ENCODE measurements around the gene PIGM. TPM values are rescaled to one million over a fixed set of nuclear protein-coding genes. Genes with fewer than 3 reads are reported as not detected.

The PIGM gene
- total and polyA plus RNA-seq, 5 donors: 2.7 to 4.6 (median 4.2) TPM

DNA sequence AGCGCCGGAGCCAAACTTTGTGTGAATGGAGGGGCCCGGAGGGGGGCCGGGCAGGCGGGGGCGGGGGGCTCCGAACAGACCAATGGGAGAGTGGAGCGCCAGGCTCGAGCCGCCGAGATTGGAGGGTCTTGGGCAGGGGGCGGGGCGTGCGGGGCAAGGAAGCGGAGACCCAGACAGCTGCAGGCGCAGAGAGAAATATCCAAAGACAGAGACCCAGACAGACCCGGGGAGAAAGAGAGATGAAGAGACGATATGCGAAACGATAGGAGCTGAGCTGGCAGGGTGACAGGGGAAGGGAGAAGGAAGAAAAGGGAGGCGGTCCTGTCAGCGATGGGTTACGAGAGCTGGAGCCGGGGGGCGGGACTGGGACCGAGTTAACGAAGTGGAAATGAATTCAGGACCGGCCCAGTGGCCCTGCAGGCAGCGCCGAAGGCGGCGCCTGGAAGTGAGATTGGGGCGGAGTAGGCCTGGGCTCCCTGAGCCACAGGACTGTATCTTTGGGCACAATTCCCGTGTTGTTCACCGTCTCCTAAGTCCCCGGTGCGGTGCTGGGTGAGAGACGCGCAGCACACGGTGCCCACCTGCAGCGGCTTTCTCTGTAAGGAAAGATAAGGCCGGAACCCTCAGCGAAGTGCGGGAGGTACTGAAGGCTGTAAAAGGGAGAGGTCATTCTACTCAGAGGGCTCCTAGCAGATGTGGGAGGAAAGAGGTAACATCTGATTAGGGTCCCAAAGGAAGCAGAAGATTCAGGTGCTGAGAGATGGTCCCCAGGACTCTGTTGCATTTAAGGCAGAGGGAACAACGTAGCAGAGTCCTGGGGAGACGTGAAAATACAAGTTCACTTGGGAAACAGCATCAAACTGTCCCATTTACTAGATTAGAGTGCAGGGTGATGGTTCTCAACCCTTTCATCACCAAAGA lies 38.7 kb upstream of the PIGM start:
- 1% methylated on average over 46 of the region's 46 CpGs for WGBS
- H3K4me3 ChIP-seq (ENCODE audit: low read length): peak overlapping the region; percentile 75
- H3K27ac ChIP-seq (ENCODE audit: low read length): no peak overlapping the region
- ATAC-seq (peak; percentile 96 to 97), DNase-seq (peak; percentile 84 to 93 (median 92))
- intact Hi-C loops (cut with DNase I): no loop called here
- H3K9me3 ChIP-seq (ENCODE audit: control insufficient read depth, low read length): no peaks in the 10 kb centered on the region
- no peaks in the 10 kb centered on the region for H3K27me3 ChIP-seq (ENCODE audit: control insufficient read depth, insufficient read depth)
- H3K4me1 ChIP-seq (ENCODE audit: control insufficient read depth, insufficient read depth, low read length): no peaks in the 10 kb centered on the region

DNA sequence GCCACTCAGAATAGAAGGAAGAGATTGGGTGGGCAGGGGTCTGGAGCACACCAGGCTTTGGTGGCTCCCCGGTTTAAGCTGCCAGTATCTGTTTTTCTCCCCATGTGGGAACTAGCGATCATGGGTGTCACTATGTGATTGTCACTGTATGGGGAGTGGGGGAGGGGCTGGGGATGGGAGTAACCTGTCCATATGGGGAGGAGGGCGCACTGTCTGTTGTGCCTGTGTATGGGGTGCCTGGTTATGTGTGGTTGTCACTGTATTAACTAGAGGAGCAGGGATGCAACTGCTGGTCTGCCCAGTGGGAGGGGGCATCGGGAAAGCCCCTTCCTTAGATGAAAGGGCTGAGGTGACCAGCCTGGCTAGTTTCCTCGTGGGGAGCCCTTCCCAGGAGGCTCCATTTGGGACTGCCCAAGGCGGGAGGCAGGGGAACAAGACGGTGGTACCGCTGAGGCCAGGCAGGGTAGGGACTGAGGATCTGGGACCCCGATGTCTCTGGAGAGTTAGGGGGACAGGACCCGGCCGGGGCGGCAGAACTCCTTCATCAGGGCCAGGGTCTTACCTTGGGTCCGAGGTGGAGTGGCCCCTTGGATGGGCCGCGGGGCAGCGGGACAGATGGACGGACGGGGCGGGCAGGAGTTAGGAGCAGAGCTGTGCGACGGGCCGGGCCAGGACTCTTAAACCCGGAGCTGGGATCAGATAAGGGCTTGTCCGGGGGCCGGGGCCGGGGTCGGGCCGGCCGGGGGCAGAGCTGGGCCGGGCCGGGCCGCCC lies 37.9 kb upstream of the PIGM start, which contains the start of gene KCNJ10:
KCNJ10 (minus strand) TSS at position 701 of the 772 bp plus-strand sequence. CDS start 27,628 bp downstream, outside the sequence.
- H3K4me3 ChIP-seq (ENCODE audit: low read length): peak within 1 kb of the TSS; percentile 75
- DNase-seq (peak in 1 of 3 donors; percentile 28), ATAC-seq (peak in 1 of 2 donors; percentile 6)
- WGBS: 10% methylated on average over 32 of the region's 32 CpGs
- H3K9me3 ChIP-seq (ENCODE audit: control insufficient read depth, low read length): no peaks in the 10 kb centered on the region
- no peaks in the 10 kb centered on the region for H3K4me1 ChIP-seq (ENCODE audit: control insufficient read depth, insufficient read depth, low read length)
- H3K27ac ChIP-seq (ENCODE audit: low read length): no peak within 1 kb of the TSS
- H3K27me3 ChIP-seq (ENCODE audit: control insufficient read depth, insufficient read depth): no peaks in the 10 kb centered on the region
- intact Hi-C loops (cut with DNase I): no loop called here

DNA sequence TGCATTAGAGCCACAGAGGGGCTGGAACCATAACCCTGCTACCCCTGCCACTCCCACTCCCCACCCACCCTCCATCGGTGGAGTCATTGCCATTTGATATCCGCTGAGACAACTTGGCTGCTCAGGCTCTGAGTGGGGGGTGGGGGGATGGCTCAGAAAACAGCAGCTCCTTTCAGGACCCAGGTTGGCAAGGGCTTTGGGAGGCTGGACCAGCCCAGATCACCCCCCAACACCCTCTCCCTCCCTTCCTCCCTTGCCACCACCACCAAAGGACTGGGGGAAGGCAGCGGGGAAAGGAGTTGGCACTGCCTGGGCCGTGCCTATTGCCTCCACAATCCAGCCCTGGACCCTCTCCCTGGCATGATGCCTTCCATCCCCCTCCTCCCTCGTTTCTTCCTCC lies 36.4 kb upstream of the PIGM start:
- Histone ChIP-seq H3K4me1 (ENCODE audit: control insufficient read depth, insufficient read depth, low read length) (no peaks in the 10 kb centered on the region), H3K27ac (ENCODE audit: low read length) (no peak overlapping the region), H3K4me3 (ENCODE audit: low read length) (no peak overlapping the region), H3K27me3 (ENCODE audit: control insufficient read depth, insufficient read depth) (no peaks in the 10 kb centered on the region), H3K9me3 (ENCODE audit: control insufficient read depth, low read length) (no peaks in the 10 kb centered on the region)
- DNase-seq: no peak
- intact Hi-C loops (cut with DNase I): no loop called here
- no peak for ATAC-seq
- 65% methylated on average over 5 of the region's 5 CpGs for WGBS

DNA sequence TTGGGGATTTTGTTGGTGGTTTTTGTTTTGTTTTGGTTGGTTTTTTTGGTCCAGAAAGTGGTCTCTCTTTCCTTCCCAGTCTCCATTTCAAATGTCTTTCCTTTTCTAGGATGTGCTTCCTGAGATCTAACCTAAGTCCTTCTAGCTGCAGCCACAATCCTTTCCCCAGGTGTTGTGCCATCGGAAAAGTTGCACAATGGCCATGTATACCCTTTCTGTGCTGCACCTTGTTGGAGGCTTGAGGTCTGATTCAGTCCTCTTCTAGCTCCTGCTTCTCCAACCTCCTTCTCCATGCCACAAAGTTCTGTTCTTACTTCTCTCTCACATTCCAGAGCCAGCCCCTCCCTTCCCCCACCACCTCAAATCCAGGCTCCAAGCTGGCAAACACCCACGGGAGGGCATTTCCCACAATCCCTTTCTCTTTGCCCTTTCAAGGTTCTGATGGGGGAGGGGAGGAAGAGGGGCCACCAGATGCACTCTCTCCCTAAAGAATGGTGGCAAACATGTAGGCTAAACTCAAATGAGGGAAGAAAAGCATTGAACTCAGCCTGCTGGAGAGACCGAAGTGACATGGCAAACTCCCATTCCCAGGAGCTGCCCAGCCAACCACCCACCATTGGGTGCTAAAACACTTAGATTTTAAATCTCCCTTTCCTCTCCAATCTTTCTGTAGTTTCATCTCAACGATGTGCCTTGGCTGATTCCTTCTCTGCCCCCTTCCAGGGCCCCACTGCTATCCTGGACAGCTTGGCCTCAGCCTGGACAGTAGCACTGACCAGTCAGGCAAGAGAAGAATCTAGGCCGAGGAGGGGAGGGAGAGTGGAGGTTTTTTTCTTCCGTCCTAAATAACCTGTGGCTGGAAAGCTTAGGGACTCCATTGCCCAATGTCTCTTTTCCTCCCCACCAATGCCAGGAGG lies 35.3 kb upstream of the PIGM start:
- H3K27me3 ChIP-seq (ENCODE audit: control insufficient read depth, insufficient read depth): no peaks in the 10 kb centered on the region
- ATAC-seq: no peak
- DNase-seq: no peak
- intact Hi-C loops (cut with DNase I): no loop called here
- WGBS: 54% methylated on average over 6 of the region's 6 CpGs
- no peaks in the 10 kb centered on the region for H3K9me3 ChIP-seq (ENCODE audit: control insufficient read depth, low read length)
- no peak overlapping the region for H3K4me3 ChIP-seq (ENCODE audit: low read length)
- no peak overlapping the region for H3K27ac ChIP-seq (ENCODE audit: low read length)
- H3K4me1 ChIP-seq (ENCODE audit: control insufficient read depth, insufficient read depth, low read length): no peaks in the 10 kb centered on the region

DNA sequence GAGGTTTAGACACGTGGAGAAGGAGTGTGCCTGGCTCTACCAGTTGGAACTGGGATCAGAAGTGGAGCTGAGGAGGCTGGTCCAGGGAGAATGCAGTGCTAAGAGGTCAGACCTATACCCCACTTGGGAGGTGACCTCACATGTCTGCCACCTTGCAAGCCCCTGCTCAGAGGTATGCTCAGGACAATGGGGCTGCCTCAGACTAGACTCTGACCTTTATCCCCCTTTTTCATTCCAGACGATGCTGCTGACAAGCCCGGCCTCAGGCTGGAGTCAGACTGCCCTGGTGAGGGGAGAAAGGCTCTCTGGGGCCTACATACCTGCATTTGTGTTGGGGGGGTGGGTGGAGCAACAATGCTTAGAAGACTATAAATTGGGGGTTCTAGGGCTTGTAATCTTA lies 33.0 kb upstream of the PIGM start:
- H3K4me3 ChIP-seq (ENCODE audit: low read length): no peak overlapping the region
- 46% methylated on average over 3 of the region's 3 CpGs for WGBS
- no peak overlapping the region for H3K27ac ChIP-seq (ENCODE audit: low read length)
- no peaks in the 10 kb centered on the region for H3K9me3 ChIP-seq (ENCODE audit: control insufficient read depth, low read length)
- H3K27me3 ChIP-seq (ENCODE audit: control insufficient read depth, insufficient read depth): no peaks in the 10 kb centered on the region
- H3K4me1 ChIP-seq (ENCODE audit: control insufficient read depth, insufficient read depth, low read length): no peaks in the 10 kb centered on the region
- DNase-seq (no peak), ATAC-seq (no peak)
- intact Hi-C loops (cut with DNase I): no loop called here

DNA sequence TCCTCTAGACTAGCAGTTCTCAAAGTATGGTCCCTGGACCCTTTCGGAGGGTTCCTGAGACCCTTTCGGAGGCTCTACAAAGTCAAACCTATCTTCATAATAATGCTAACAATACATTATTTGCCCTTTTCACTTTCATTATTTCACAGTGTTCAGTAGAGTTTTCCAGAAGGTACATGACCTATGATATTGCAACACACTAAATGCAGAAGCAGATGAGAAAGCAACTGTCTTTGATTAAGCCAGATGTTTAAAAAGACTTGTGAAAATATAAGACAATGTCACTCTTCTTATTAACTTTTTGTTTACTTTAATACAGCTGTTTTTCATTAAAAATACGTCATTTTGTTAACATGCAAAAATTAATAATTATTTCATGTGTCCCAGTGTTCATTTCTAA lies 32.4 kb upstream of the PIGM start:
- intact Hi-C loops (cut with DNase I): no loop called here
- DNase-seq: no peak
- Histone ChIP-seq H3K27me3 (ENCODE audit: control insufficient read depth, insufficient read depth) (no peaks in the 10 kb centered on the region), H3K4me1 (ENCODE audit: control insufficient read depth, insufficient read depth, low read length) (no peaks in the 10 kb centered on the region), H3K4me3 (ENCODE audit: low read length) (no peak overlapping the region), H3K27ac (ENCODE audit: low read length) (no peak overlapping the region), H3K9me3 (ENCODE audit: control insufficient read depth, low read length) (no peaks in the 10 kb centered on the region)
- no peak for ATAC-seq
- WGBS: 85% methylated on average over 3 of the region's 3 CpGs

DNA sequence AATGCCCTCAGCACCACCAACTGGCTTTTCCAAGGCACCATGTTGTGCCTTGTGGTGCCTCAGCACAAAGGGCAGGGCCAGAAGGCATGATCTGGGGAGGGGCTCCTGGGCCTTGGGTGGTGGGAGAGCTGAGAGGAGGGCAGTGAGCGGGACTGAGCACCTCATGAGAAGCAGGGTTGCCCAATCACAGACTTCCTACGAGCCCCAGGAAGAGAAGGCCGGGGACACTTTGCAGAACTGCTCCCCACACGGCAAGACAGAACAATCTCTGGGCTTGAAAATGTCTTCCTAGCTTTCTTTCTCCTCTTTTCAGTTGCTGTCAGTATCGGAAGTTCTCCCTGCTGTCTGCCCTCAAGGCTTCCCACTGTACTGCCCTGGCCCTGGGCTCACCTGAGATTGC lies 31.4 kb upstream of the PIGM start:
- no peak overlapping the region for H3K27ac ChIP-seq (ENCODE audit: low read length)
- WGBS: 92% methylated on average over 5 of the region's 5 CpGs
- no peaks in the 10 kb centered on the region for H3K9me3 ChIP-seq (ENCODE audit: control insufficient read depth, low read length)
- intact Hi-C loops (cut with DNase I): no loop called here
- DNase-seq (no peak), ATAC-seq (no peak)
- no peak overlapping the region for H3K4me3 ChIP-seq (ENCODE audit: low read length)
- no peaks in the 10 kb centered on the region for H3K27me3 ChIP-seq (ENCODE audit: control insufficient read depth, insufficient read depth)
- no peaks in the 10 kb centered on the region for H3K4me1 ChIP-seq (ENCODE audit: control insufficient read depth, insufficient read depth, low read length)

DNA sequence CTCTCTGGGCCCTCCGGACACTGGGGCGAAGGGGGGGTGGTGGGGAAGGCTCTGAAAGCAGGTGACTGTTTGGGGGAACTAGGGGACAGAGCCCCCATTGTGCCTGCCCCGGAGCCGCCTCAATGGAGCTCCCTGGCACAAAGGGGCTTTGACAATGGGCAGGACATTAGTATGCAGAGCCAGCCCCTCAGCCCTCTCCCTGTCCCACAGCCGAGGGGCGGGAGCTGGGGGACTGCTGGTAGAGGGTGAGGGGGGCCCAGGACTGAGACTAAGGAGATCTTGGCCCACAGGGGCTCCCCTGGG lies 30.4 kb upstream of the PIGM start:
- intact Hi-C loops (cut with DNase I): no loop called here
- ATAC-seq: peak in 1 of 2 donors; percentile 36
- no peaks in the 10 kb centered on the region for H3K9me3 ChIP-seq (ENCODE audit: control insufficient read depth, low read length)

DNA sequence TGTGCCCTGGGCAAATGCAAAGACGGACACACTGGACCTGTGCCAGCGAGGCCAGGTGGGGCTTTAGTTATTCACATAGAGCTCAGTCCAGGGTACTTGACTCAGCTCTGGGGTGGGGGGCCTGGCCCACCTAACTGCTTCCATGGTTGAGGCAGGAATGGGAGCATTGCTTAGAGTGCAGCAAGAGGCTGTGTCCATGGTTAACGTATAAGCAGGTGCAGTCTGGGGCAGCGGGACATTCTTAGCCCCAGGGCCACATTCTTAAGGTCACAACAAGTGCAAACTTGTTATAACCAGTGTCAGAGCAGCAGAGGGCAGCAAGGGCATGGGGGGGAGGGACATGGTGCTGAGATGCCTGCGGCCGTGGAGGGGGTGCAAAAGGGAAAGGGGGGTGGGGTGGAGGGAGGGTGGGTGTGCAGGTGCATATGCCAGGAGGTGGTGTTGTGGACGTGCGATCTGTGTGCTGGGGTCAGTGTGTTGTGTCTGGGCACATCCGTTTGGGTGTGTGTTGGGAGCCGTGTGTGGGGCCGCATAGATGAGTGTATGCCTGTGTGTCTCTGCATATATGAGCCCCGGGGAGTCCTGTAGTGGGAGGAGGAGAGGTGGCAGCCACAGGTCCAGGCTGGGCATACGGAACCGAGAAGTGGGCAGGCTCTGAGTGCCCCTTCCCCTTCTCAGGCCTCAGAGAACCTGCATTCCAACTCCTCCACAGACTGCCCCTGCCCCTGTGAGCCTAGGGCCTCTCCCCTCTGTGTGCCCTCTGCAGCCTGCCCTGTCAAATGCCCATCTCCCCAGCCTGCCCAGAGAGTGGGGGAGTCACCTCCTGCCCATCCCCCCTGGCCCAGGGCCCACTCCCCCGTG lies 29.8 kb upstream of the PIGM start:
- WGBS: 64% methylated on average over 15 of the region's 15 CpGs
- no peak overlapping the region for H3K4me3 ChIP-seq (ENCODE audit: low read length)
- no peaks in the 10 kb centered on the region for H3K9me3 ChIP-seq (ENCODE audit: control insufficient read depth, low read length)
- DNase-seq (no peak), ATAC-seq (peak in 1 of 2 donors; percentile 7)
- H3K4me1 ChIP-seq (ENCODE audit: control insufficient read depth, insufficient read depth, low read length): no peaks in the 10 kb centered on the region
- H3K27ac ChIP-seq (ENCODE audit: low read length): no peak overlapping the region
- H3K27me3 ChIP-seq (ENCODE audit: control insufficient read depth, insufficient read depth): no peaks in the 10 kb centered on the region
- intact Hi-C loops (cut with DNase I): no loop called here

More for the DNA sequence above, 30.4 kb upstream of the PIGM start:
- Histone ChIP-seq H3K4me1 (ENCODE audit: control insufficient read depth, insufficient read depth, low read length) (no peaks in the 10 kb centered on the region), H3K27me3 (ENCODE audit: control insufficient read depth, insufficient read depth) (no peaks in the 10 kb centered on the region), H3K27ac (ENCODE audit: low read length) (no peak overlapping the region), H3K4me3 (ENCODE audit: low read length) (no peak overlapping the region)
- DNase-seq: peak in 1 of 3 donors; percentile 62
- whole genome bisulfite sequencing: 66% methylated on average over 6 of the region's 6 CpGs

DNA sequence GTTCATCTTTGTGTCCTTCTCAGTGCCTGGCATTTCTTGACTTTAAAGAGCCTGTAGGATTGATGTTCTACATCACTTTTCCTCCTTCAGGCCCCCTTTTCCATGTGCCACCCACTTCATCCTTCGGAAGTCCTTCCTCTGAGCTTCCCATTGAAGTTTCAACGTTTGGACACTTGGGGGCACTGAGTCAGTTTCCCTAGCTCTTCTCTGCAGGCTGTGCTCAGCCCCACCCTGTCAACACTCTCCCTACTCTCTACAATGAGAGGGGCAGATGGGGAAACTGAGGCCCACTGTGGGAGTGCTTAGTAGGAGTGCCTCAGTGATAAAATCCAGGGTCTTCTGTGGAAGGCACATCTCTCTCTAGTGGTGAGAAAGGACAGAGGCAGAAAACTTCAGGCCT lies 26.3 kb upstream of the PIGM start:
- no peaks in the 10 kb centered on the region for H3K9me3 ChIP-seq (ENCODE audit: control insufficient read depth, low read length)
- no peak overlapping the region for H3K4me3 ChIP-seq (ENCODE audit: low read length)
- 35% methylated on average over 2 of the region's 2 CpGs for WGBS
- H3K27ac ChIP-seq (ENCODE audit: low read length): no peak overlapping the region
- DNase-seq (no peak), ATAC-seq (no peak)
- no peaks in the 10 kb centered on the region for H3K27me3 ChIP-seq (ENCODE audit: control insufficient read depth, insufficient read depth)
- H3K4me1 ChIP-seq (ENCODE audit: control insufficient read depth, insufficient read depth, low read length): no peaks in the 10 kb centered on the region
- intact Hi-C loops (cut with DNase I): no loop called here

All from right cardiac atrium (tissue), 5 donors.